Natural killer cell (primary cell): ENCODE measurements around the gene NBL1. TPM values are rescaled to one million over a fixed set of nuclear protein-coding genes. Genes with fewer than 3 reads are reported as not detected.

Experiments
- ATAC-seq, 3 donors: fragments of 150-1000 bp in 2 of 3; fragments of 200-7000 bp in 1 of 3; cut with Tn5 transposase; 1 replicate in 1 of 3; 2 replicates in 2 of 3; pipeline ENCODE4 v1.10.0; 2021; ENCODE audit warnings: mild to moderate bottlenecking in 2 of 3, moderate library complexity in 2 of 3
- DNase-seq, 2 donors: peaks; one replicate each; pipeline versions ENCODE4 v3.0.0 to v3.0.0-alpha.2; 2013 to 2021; ENCODE audit warnings: mixed read lengths in 1 of 2
- H3K27ac ChIP-seq: one replicate; pipeline ENCODE4 v1.5.1; 2013; ENCODE audit warnings: mild to moderate bottlenecking, low read length
- H3K27me3 ChIP-seq: one replicate; pipeline ENCODE4 v1.6.1; 2013; ENCODE audit warnings: low read length; ENCODE audit not compliant: control insufficient read depth, insufficient read depth
- H3K36me3 ChIP-seq: one replicate; pipeline ENCODE4 v1.6.1; 2013; ENCODE audit warnings: low read length; ENCODE audit not compliant: control insufficient read depth, insufficient read depth
- H3K4me1 ChIP-seq: one replicate; pipeline ENCODE4 v1.6.1; 2013; ENCODE audit warnings: low read length; ENCODE audit not compliant: control insufficient read depth, insufficient read depth
- H3K4me3 ChIP-seq: one replicate; pipeline ENCODE4 v1.5.1; 2013; ENCODE audit warnings: low read length
- H3K9me3 ChIP-seq: one replicate; pipeline ENCODE4 v1.6.1; 2013; ENCODE audit warnings: low read length; ENCODE audit not compliant: control insufficient read depth, insufficient read depth
- H3K27ac Mint-ChIP-seq, 2 donors: one replicate each; pipeline ENCODE4 v1.8.0; 2022; ENCODE audit warnings: mild to moderate bottlenecking in 2 of 2, mixed read lengths in 2 of 2, moderate library complexity in 1 of 2
- H3K27me3 Mint-ChIP-seq, 2 donors: one replicate each; pipeline ENCODE4 v1.8.0; 2022; ENCODE audit warnings: low read depth in 2 of 2, mixed read lengths in 2 of 2
- H3K36me3 Mint-ChIP-seq: one replicate; pipeline ENCODE4 v1.8.0; 2022; ENCODE audit warnings: mixed read lengths
- H3K4me1 Mint-ChIP-seq, 2 donors: one replicate each; pipeline ENCODE4 v1.8.0; 2022; ENCODE audit warnings: mixed read lengths in 2 of 2
- H3K4me3 Mint-ChIP-seq: one replicate; pipeline ENCODE4 v1.8.0; 2022; ENCODE audit warnings: mild to moderate bottlenecking, moderate library complexity, mixed read lengths
- H3K9me3 Mint-ChIP-seq, 2 donors: one replicate each; pipeline ENCODE4 v1.8.0; 2022; ENCODE audit warnings: mixed read lengths in 2 of 2
- CTCF ChIP-seq: fragments of 200-600 bp; IDR thresholded peaks from one replicate; pipeline ENCODE4 v1.8.0; 2022; ENCODE audit warnings: antibody characterized with exemption
- WGBS: methylation state at CpG from one replicate; pipeline ENCODE4 v1.1.7; 2013; ENCODE audit warnings: missing lambda C conversion rate; ENCODE audit not compliant: insufficient coverage; 5-methylcytosine and 5-hydroxymethylcytosine counted together
- intact Hi-C: fragments of 100-400 bp; cut with micrococcal nuclease; formaldehyde crosslinking; loops from one replicate; pipeline ENCODE4 v1.14.2; 2022
- total RNA-seq, 4 donors: library from RNA; stranded (reverse); fragments of 120-200 nt in 1 of 4; gene quantifications; one replicate each; pipeline versions ENCODE4 v1.2.3 to v1.2.4, GENCODE V29; 2013 to 2022

NBL1 gene
- total RNA-seq, 3 donors from 2014 or later (not counting 1 experiment from before 2014, with no cell fraction given): 10.7 to 18.4 (median 11.4) TPM

DNA sequence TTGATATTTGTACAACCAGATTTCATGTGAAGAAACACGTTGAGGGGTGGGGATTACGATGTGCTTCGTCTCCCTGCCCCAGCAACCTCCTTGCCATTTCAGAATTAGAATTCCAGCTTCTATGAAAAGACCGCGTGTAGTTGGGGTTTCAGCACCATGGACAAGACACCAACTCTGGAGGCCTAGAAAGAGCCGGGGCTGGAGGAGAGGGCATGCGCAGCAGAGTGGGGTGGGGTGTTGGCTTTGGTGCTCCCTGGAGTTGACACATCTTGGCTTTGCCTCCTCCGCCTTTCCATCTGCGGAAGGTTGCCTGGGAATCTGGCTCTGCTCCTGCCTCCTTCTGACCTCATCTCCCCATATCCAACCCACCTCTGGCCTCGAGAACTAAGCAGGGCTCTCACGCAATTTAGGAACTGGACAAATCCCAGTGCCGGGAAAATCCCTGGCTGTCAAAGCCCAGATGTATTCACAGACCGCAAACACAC lies 32.4 kb downstream of the NBL1 start:
- Mint-ChIP-seq H3K36me3 (no peaks in the 10 kb centered on the region), H3K27ac (no peak overlapping the region), H3K9me3 (no peaks in the 10 kb centered on the region), H3K27me3 (peaks cover 9 to 20% of the 10 kb centered on the region in 2 donors), H3K4me3 (no peak overlapping the region), H3K4me1 (no peaks in the 10 kb centered on the region)
- Histone ChIP-seq H3K36me3 (no peaks in the 10 kb centered on the region), H3K9me3 (no peaks in the 10 kb centered on the region), H3K27me3 (no peaks in the 10 kb centered on the region), H3K4me3 (no peak overlapping the region), H3K27ac (no peak overlapping the region), H3K4me1 (no peaks in the 10 kb centered on the region)
- 42% methylated on average over 13 of the region's 13 CpGs for WGBS
- DNase-seq (peak in 1 of 2 donors; percentile 46), ATAC-seq (peak in 1 of 3 donors; percentile 48)
- intact Hi-C loops: no loop called here
- TF ChIP-seq CTCF: no peak

DNA sequence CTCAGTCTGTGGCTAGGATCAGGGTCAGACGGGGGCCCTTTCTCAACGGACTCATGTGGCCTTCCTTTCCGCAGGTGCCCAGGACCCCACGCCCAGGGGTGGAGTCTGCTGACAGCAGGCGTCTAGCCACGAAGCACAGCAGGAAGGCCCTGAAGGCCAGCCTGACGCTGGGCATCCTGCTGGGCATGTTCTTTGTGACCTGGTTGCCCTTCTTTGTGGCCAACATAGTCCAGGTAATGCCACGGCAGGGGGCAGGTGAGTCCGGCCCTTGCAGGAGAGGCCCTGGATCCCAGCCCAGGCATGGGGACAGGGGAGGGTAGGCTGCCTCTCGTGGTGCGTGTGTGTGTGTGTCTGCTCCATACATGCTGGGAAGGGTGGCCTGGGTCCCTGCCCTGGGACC lies 34.4 kb downstream of the NBL1 start:
- no peaks in the 10 kb centered on the region for H3K4me1 Mint-ChIP-seq
- Histone ChIP-seq H3K27me3 (no peaks in the 10 kb centered on the region), H3K27ac (no peak overlapping the region), H3K4me1 (no peaks in the 10 kb centered on the region), H3K9me3 (no peaks in the 10 kb centered on the region), H3K36me3 (no peaks in the 10 kb centered on the region), H3K4me3 (no peak overlapping the region)
- DNase-seq (no peak), ATAC-seq (no peak)
- H3K27ac Mint-ChIP-seq: no peak overlapping the region
- H3K9me3 Mint-ChIP-seq: no peaks in the 10 kb centered on the region
- no peak overlapping the region for H3K4me3 Mint-ChIP-seq
- no peaks in the 10 kb centered on the region for H3K36me3 Mint-ChIP-seq
- TF ChIP-seq CTCF: no peak
- intact Hi-C loops: no loop called here
- 82% methylated on average over 11 of the region's 11 CpGs for WGBS
- H3K27me3 Mint-ChIP-seq: peaks cover 5 to 20% of the 10 kb centered on the region in 2 donors

- Histone ChIP-seq H3K4me1 (no peaks in the 10 kb centered on the region), H3K36me3 (no peaks in the 10 kb centered on the region), H3K4me3 (no peak overlapping the region), H3K27me3 (no peaks in the 10 kb centered on the region), H3K9me3 (no peaks in the 10 kb centered on the region), H3K27ac (no peak overlapping the region)
- Mint-ChIP-seq H3K27ac (no peak overlapping the region), H3K9me3 (no peaks in the 10 kb centered on the region), H3K4me3 (no peak overlapping the region), H3K36me3 (no peaks in the 10 kb centered on the region), H3K27me3 (peaks cover 5 to 20% of the 10 kb centered on the region in 2 donors), H3K4me1 (no peaks in the 10 kb centered on the region)
- WGBS: 95% methylated on average over 34 of the region's 34 CpGs
- no peak for TF ChIP-seq CTCF
- ATAC-seq: no peak
- no peak for DNase-seq
- intact Hi-C loops: no loop called here
Observed at GRCh38 chr1:19678931-19679453, 34.9 kb downstream of the NBL1 start.

DNA sequence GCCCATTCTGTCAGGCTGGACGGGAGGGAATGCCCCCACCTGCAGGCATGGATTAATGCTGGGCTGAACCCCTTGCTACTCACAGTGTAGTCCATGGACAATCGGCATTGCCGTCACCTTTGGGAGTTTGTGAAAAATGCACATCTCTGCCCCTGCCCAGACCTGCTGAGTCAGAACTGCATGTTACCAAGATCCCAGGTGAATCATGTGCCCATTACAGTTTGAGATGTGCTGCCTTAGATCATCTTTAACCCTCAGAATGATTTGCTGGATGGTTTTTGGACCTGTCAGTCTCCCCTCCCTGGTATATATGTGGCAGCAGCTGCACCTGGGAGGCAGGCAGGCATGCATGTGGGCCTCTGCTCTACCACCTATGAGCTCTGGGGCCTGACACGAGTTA lies 35.6 kb downstream of the NBL1 start:
- no peaks in the 10 kb centered on the region for H3K9me3 Mint-ChIP-seq
- H3K27ac ChIP-seq: no peak overlapping the region
- peaks cover 5 to 20% of the 10 kb centered on the region in 2 donors for H3K27me3 Mint-ChIP-seq
- H3K4me3 Mint-ChIP-seq: no peak overlapping the region
- no peaks in the 10 kb centered on the region for H3K36me3 Mint-ChIP-seq
- H3K4me3 ChIP-seq: no peak overlapping the region
- no peaks in the 10 kb centered on the region for H3K9me3 ChIP-seq
- ATAC-seq (no peak), DNase-seq (no peak)
- no peaks in the 10 kb centered on the region for H3K4me1 ChIP-seq
- no peaks in the 10 kb centered on the region for H3K4me1 Mint-ChIP-seq
- TF ChIP-seq CTCF: no peak
- 94% methylated on average over 4 of the region's 4 CpGs for WGBS
- intact Hi-C loops: no loop called here
- no peaks in the 10 kb centered on the region for H3K27me3 ChIP-seq
- no peak overlapping the region for H3K27ac Mint-ChIP-seq
- no peaks in the 10 kb centered on the region for H3K36me3 ChIP-seq
